Activated T-helper 1 cell treated with Interleukin-2 at 50 U/mL for 16 hours (primary cell): ENCODE results near the gene RIF1.
"Not testable (repeated sequence)": the region's sequence is repeated elsewhere in the genome, so short reads cannot be mapped to it uniquely, and the experiment has no call there.

Experiments used
- DNase-seq: peaks from one replicate; pipeline ENCODE4 v3.0.0-alpha.2; 2020; ENCODE audit warnings: low read depth

Gene RIF1

GRCh38 chr2:151409601-151410484 lies at the start of gene RIF1:
Gene RIF1 (plus strand): TSS chr2:151409902. CDS start chr2:151410424, 522 bp downstream.
- peak; percentile 64 for DNase-seq

GRCh38 chr2:151361674-151362370 lies 47.9 kb upstream of the RIF1 start:
- no peak for DNase-seq

GRCh38 chr2:151363709-151364108 lies 46.0 kb upstream of the RIF1 start:
- DNase-seq, result no peak

GRCh38 chr2:151367571-151367970 lies 42.1 kb upstream of the RIF1 start:
- no peak for DNase-seq

- no peak for DNase-seq
Observed at GRCh38 chr2:151374436-151374835, 35.3 kb upstream of the RIF1 start.

- no peak for DNase-seq
Observed at GRCh38 chr2:151379169-151379568, 30.5 kb upstream of the RIF1 start.

- DNase-seq, result no peak
Observed at GRCh38 chr2:151380580-151381235, 29.0 kb upstream of the RIF1 start.

GRCh38 chr2:151381266-151381665 lies 28.4 kb upstream of the RIF1 start:
- no peak for DNase-seq

- no peak for DNase-seq
Observed at GRCh38 chr2:151388011-151388410, 21.7 kb upstream of the RIF1 start.

- no peak for DNase-seq
Observed at GRCh38 chr2:151391436-151391835, 18.3 kb upstream of the RIF1 start.

- DNase-seq, result no peak
Observed at GRCh38 chr2:151394509-151394908, 15.2 kb upstream of the RIF1 start.

GRCh38 chr2:151395509-151396374 lies 14.0 kb upstream of the RIF1 start:
- DNase-seq, result no peak

- DNase-seq, result no peak
Observed at GRCh38 chr2:151399981-151400380, 9.7 kb upstream of the RIF1 start.

GRCh38 chr2:151401149-151401548 lies 8.6 kb upstream of the RIF1 start:
- DNase-seq, result no peak

- DNase-seq, result no peak
Observed at GRCh38 chr2:151403914-151404313, 5.8 kb upstream of the RIF1 start.

- DNase-seq, result no peak
Observed at GRCh38 chr2:151405376-151405775, 4.3 kb upstream of the RIF1 start.

GRCh38 chr2:151407281-151407680 lies 2.4 kb upstream of the RIF1 start:
- no peak for DNase-seq

- DNase-seq, result no peak
Observed at GRCh38 chr2:151408788-151409600, 708 bp upstream of the RIF1 start.

- DNase-seq, result peak; percentile 14
Observed at GRCh38 chr2:151410485-151410834, 758 bp downstream of the RIF1 start.

GRCh38 chr2:151417650-151418049 lies 7.9 kb downstream of the RIF1 start:
- DNase-seq, result no peak

GRCh38 chr2:151421681-151422080 lies 12.0 kb downstream of the RIF1 start:
- not testable (repeated sequence) for DNase-seq
